WI38 (cell line): ENCODE results near the gene ZNF219.
"Not testable (repeated sequence)": the region's sequence is repeated elsewhere in the genome, so short reads cannot be mapped to it uniquely, and the experiment has no call there.

Experiments
- H3K4me3 ChIP-seq: 2 replicates; pipeline ENCODE4 v1.5.1; 2011; ENCODE audit warnings: low read depth, mild to moderate bottlenecking, control low read depth, low read length
- TF ChIP-seq, protein P1 (sequence below): IDR thresholded peaks from 2 replicates; pipeline ENCODE4 v1.5.1; 2012; ENCODE audit warnings: low read depth, mild to moderate bottlenecking, control low read depth, low read length

Gene ZNF219

DNA sequence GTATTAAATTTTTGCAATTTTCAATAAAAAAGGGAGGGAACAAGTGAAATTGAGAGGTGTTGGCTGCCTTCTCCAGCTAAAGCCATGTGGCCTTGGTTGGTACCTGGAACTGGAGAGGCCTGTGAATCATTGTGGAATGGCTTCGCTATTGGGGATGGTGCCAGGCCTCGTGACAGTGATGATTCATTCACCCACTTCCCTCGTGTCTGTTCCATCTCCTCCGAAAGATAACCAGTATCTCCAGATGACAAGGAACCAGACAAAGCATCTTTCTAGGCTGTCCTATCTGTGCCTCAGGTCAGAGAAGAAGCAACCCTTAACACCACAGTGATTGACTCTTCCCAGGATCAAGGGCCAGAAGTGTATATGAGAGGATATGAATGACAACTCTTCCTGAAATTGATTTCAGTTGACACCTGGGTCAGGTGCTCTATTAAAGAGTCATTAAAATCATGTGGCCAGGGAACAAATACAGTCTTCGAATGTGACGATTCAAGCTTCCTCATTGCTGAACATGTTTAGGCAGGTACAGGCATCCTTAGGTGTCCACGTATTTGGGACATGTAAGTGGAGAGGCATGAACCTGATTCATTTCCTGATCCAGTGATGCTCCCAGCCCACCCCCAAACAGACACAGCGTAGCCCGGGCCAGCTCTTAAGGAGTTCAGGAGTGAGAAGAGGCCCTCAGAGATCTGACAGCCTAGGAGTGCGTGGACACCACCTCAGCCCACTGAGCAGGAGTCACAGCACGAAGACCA is 56.6 kb downstream of the ZNF219 start, which contains the start of gene RNASE7:
Gene RNASE7 (plus strand): TSS at position 687 of the 758 bp plus-strand sequence. CDS start 631 bp downstream, outside the sequence.
- TF ChIP-seq, protein P1, sequence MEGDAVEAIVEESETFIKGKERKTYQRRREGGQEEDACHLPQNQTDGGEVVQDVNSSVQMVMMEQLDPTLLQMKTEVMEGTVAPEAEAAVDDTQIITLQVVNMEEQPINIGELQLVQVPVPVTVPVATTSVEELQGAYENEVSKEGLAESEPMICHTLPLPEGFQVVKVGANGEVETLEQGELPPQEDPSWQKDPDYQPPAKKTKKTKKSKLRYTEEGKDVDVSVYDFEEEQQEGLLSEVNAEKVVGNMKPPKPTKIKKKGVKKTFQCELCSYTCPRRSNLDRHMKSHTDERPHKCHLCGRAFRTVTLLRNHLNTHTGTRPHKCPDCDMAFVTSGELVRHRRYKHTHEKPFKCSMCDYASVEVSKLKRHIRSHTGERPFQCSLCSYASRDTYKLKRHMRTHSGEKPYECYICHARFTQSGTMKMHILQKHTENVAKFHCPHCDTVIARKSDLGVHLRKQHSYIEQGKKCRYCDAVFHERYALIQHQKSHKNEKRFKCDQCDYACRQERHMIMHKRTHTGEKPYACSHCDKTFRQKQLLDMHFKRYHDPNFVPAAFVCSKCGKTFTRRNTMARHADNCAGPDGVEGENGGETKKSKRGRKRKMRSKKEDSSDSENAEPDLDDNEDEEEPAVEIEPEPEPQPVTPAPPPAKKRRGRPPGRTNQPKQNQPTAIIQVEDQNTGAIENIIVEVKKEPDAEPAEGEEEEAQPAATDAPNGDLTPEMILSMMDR = no peak
- no peak within 1 kb of the TSS for H3K4me3 ChIP-seq

DNA sequence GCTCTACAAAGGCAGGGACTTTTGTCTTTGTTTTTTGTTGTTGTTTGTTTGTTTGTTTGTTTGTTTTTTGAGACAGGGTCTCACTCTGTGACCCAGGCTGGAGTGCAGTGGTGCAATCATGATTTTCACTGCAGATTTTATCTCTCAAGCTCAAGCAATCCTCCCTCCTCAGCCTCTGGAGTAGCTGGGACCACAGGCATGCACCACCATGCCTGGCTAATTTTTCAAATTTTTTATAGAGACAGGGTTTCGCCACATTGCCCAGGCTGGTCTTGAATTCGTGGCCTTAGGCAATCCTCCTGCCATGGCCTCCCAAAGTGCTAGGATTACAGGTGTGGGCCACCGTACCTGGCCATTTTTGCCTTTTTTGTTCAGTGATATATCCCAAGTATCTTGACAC is 57.5 kb downstream of the ZNF219 start:
- not testable (repeated sequence) for H3K4me3 ChIP-seq

DNA sequence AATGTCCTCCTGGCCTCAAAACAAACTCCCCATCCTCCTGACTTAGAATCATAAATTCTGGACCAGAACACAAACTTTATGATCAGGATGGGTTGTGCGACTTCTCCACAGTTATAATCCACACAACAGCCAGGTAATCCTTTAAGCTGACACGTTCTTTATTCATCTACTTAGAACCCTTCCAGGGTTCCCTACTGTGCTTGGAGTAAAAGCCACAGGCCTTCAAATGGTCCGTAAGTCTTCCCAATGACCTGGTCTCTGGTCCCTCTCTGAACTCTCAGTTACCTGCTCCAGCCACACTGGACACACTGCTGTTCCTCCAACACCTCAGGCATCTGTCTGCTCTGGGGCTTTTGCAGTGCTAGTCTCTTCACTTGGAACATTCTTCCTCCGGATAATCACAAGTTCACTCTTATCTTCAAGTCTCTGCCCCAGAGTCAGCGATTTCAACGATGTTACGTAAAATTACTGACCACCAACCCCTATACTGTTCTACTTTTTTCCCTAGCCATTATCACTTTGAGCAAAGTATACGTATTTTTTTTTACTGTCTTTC is 58.0 kb downstream of the ZNF219 start:
- H3K4me3 ChIP-seq = no peak overlapping the region
- TF ChIP-seq, protein P1 = no peak
